CD8-positive, alpha-beta memory T cell (primary cell): ENCODE data around the gene SIGLEC1. TPM values are rescaled to one million over a fixed set of nuclear protein-coding genes. Genes with fewer than 3 reads are reported as not detected.
A peak's percentile ranks its signal among the peaks of the same experiment; 100 is the strongest.

ENCODE experiments used
- CTCF ChIA-PET: fragments of 350-600 bp; sonication (Branson Sonifier 250); formaldehyde crosslinking; loops from one replicate; lab custom pipeline; 2021; ENCODE audit warnings: antibody characterized with exemption; lab: Charles Lee
- POLR2A ChIA-PET: fragments of 350-600 bp; sonication (Branson Sonifier 250); formaldehyde crosslinking; loops from one replicate; lab custom pipeline; 2021; ENCODE audit warnings: antibody characterized with exemption; lab: Charles Lee
- DNase-seq, 5 donors: peaks; one replicate each; pipeline versions ENCODE4 v3.0.0 to v3.0.0-alpha.2; 2020 to 2022; ENCODE audit warnings: mixed read lengths in 1 of 5
- H3K27ac ChIP-seq: one replicate; pipeline ENCODE4 v1.7.0; 2013; ENCODE audit warnings: low read depth, mild to moderate bottlenecking, low read length, moderate library complexity
- H3K27me3 ChIP-seq: 2 replicates; pipeline ENCODE4 v1.7.0; 2013; ENCODE audit warnings: low read length, mild to moderate bottlenecking; ENCODE audit not compliant: insufficient read depth, poor library complexity, severe bottlenecking
- H3K36me3 ChIP-seq: 2 replicates; pipeline ENCODE4 v1.7.0; 2013; ENCODE audit warnings: mild to moderate bottlenecking, low read length, moderate library complexity; ENCODE audit not compliant: insufficient read depth
- H3K4me1 ChIP-seq: 2 replicates; pipeline ENCODE4 v1.7.0; 2013; ENCODE audit warnings: mild to moderate bottlenecking, low read length, moderate library complexity; ENCODE audit not compliant: insufficient read depth
- H3K4me3 ChIP-seq: 2 replicates; pipeline ENCODE4 v1.7.0; 2013; ENCODE audit warnings: mild to moderate bottlenecking, low read length
- H3K9me3 ChIP-seq: 2 replicates; pipeline ENCODE4 v1.7.0; 2013; ENCODE audit warnings: mild to moderate bottlenecking, low read length
- H3K27ac Mint-ChIP-seq, 8 donors: one replicate each; pipeline ENCODE4 v1.8.0; 2020 to 2021; ENCODE audit warnings: mixed read lengths in 8 of 8, mild to moderate bottlenecking in 6 of 8, inconsistent platforms in 3 of 8, moderate library complexity in 3 of 8
- H3K27me3 Mint-ChIP-seq, 2 donors: one replicate each; pipeline ENCODE4 v1.8.0; 2020 to 2021; ENCODE audit warnings: mixed read lengths in 2 of 2, mild to moderate bottlenecking in 1 of 2, moderate library complexity in 1 of 2
- H3K36me3 Mint-ChIP-seq, 3 donors: one replicate each; pipeline ENCODE4 v1.8.0; 2020 to 2021; ENCODE audit warnings: mixed read lengths in 3 of 3, inconsistent platforms in 1 of 3, mild to moderate bottlenecking in 1 of 3
- H3K4me1 Mint-ChIP-seq, 3 donors: one replicate each; pipeline ENCODE4 v1.8.0; 2020 to 2021; ENCODE audit warnings: mixed read lengths in 3 of 3, inconsistent platforms in 1 of 3, mild to moderate bottlenecking in 1 of 3
- H3K4me3 Mint-ChIP-seq, 7 donors: one replicate each; pipeline ENCODE4 v1.8.0; 2020 to 2021; ENCODE audit warnings: mixed read lengths in 7 of 7, mild to moderate bottlenecking in 6 of 7, moderate library complexity in 4 of 7, inconsistent platforms in 2 of 7
- H3K9me3 Mint-ChIP-seq, 5 donors: one replicate each; pipeline ENCODE4 v1.8.0; 2020 to 2022; ENCODE audit warnings: mixed read lengths in 5 of 5, mild to moderate bottlenecking in 3 of 5, moderate library complexity in 2 of 5, inconsistent platforms in 1 of 5
- polyA plus RNA-seq: library from polyadenylated mRNA; unstranded; fragments of 300-500 nt; fragmentation: Illumina TruSeq; gene quantifications from one replicate; pipeline ENCODE4 v1.2.3, GENCODE V29; 2021
- total RNA-seq, 2 experiments: library from RNA; stranded (reverse); gene quantifications; one replicate each; pipeline ENCODE4 v1.2.3, GENCODE V29; 2021

Gene SIGLEC1
- total and polyA plus RNA-seq, 3 experiments from 2014 or later: 0.18 to 0.24 TPM; not detected in 1

- H3K9me3 ChIP-seq: no peaks in the 10 kb centered on the region
- CTCF ChIA-PET: no interaction called here
- H3K27me3 Mint-ChIP-seq: peaks cover 46 to 59% of the 10 kb centered on the region in 2 donors
Measured at GRCh38 chr20:3670945-3671344, 41.5 kb downstream of the SIGLEC1 start.

GRCh38 chr20:3670511-3670910 lies 41.9 kb downstream of the SIGLEC1 start:
- peaks cover 0 to 2% (median 0%) of the 10 kb centered on the region in 5 donors for H3K9me3 Mint-ChIP-seq
- ChIA-PET CTCF (no interaction called here), POLR2A (no interaction called here)
- peak overlapping the region in 1 of 7 donors; percentile 61 for H3K4me3 Mint-ChIP-seq
- H3K4me1 Mint-ChIP-seq: peaks cover 18 to 41% (median 27%) of the 10 kb centered on the region in 3 donors
- H3K27ac ChIP-seq: no peak overlapping the region
- peaks cover 46 to 55% of the 10 kb centered on the region in 2 donors for H3K27me3 Mint-ChIP-seq
- H3K27ac Mint-ChIP-seq: peak overlapping the region in 1 of 8 donors; percentile 63
- no peak overlapping the region for H3K4me3 ChIP-seq
- H3K27me3 ChIP-seq: peaks cover 11% of the 10 kb centered on the region
- peaks cover 9% of the 10 kb centered on the region for H3K4me1 ChIP-seq
- H3K9me3 ChIP-seq: no peaks in the 10 kb centered on the region
- no peak for DNase-seq
- H3K36me3 Mint-ChIP-seq: no peaks in the 10 kb centered on the region
- H3K36me3 ChIP-seq: no peaks in the 10 kb centered on the region

More at GRCh38 chr20:3670945-3671344, 41.5 kb downstream of the SIGLEC1 start:
- Mint-ChIP-seq H3K4me3 (no peak overlapping the region), H3K27ac (no peak overlapping the region), H3K4me1 (peaks cover 14 to 37% (median 23%) of the 10 kb centered on the region in 3 donors), H3K9me3 (peaks cover 0 to 2% (median 0%) of the 10 kb centered on the region in 5 donors), H3K36me3 (no peaks in the 10 kb centered on the region)
- POLR2A ChIA-PET: no interaction called here
- H3K27me3 ChIP-seq: peaks cover 11% of the 10 kb centered on the region
- H3K4me1 ChIP-seq: peaks cover 6% of the 10 kb centered on the region
- no peaks in the 10 kb centered on the region for H3K36me3 ChIP-seq
- no peak overlapping the region for H3K27ac ChIP-seq
- no peak for DNase-seq
- no peak overlapping the region for H3K4me3 ChIP-seq

- DNase-seq: no peak
- H3K4me1 Mint-ChIP-seq: peaks cover 25 to 48% (median 32%) of the 10 kb centered on the region in 3 donors
- Histone ChIP-seq H3K36me3 (no peaks in the 10 kb centered on the region), H3K9me3 (no peaks in the 10 kb centered on the region), H3K4me3 (no peak overlapping the region), H3K4me1 (peaks cover 16% of the 10 kb centered on the region), H3K27ac (no peak overlapping the region), H3K27me3 (peaks cover 11% of the 10 kb centered on the region)
- peaks cover 0 to 2% (median 0%) of the 10 kb centered on the region in 5 donors for H3K9me3 Mint-ChIP-seq
- no peaks in the 10 kb centered on the region for H3K36me3 Mint-ChIP-seq
- peaks cover 47 to 49% of the 10 kb centered on the region in 2 donors for H3K27me3 Mint-ChIP-seq
- H3K27ac Mint-ChIP-seq: peak overlapping the region in 1 of 8 donors; percentile 3
- ChIA-PET POLR2A (no interaction called here), CTCF (interaction anchor here (0.7 kb wide), 1 partner anchor 1278 kb away, joined by 3 read pairs; no protein-coding TSS in a partner anchor)
- no peak overlapping the region for H3K4me3 Mint-ChIP-seq
Measured at GRCh38 chr20:3669710-3670367, 42.6 kb downstream of the SIGLEC1 start.

DNA sequence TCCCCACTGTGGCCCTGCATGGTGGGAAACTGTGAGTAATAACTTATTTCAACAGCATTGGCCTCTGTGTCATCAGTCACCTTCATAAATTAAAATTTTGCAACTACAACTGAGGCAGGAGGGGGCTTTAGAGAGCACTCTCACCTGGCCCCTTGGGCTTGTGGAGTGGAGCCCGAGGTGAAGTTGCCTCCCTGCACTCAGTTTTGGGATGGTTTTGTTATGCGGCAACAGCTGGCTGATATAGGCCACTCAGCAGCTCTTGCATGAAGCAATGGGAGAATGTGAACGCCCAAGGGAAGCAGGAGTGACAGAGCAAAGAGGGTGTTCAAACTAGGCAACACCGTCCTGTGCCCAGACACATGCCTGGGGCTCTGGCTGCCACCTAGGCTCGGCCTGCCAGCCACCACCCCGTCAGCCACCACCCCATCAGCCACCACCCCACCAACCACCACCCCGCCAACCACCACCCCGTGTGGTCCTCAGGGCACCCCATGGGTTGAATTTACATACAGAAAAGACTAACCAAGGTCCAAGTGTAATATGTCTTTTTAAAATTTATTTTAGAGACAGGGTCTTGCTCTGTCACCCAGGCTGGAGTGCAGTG lies 44.9 kb downstream of the SIGLEC1 start:
- Mint-ChIP-seq H3K9me3 (no peaks in the 10 kb centered on the region), H3K4me1 (peaks cover 31 to 41% (median 35%) of the 10 kb centered on the region in 3 donors), H3K27me3 (peaks cover 46 to 49% of the 10 kb centered on the region in 2 donors), H3K27ac (peak overlapping the region in 5 of 8 donors; percentile 7 to 86 (median 33)), H3K36me3 (no peaks in the 10 kb centered on the region), H3K4me3 (peak overlapping the region in 4 of 7 donors; percentile 46 to 87 (median 74))
- H3K27me3 ChIP-seq: peaks cover 19% of the 10 kb centered on the region
- H3K36me3 ChIP-seq: no peaks in the 10 kb centered on the region
- CTCF ChIA-PET: interaction anchor here (1.7 to 2.4 kb wide), 2 partner anchors 9 kb away, joined by 4 to 10 read pairs; no protein-coding TSS in a partner anchor
- peaks cover 16% of the 10 kb centered on the region for H3K4me1 ChIP-seq
- DNase-seq: no peak
- H3K27ac ChIP-seq: no peak overlapping the region
- no peak overlapping the region for H3K4me3 ChIP-seq
- H3K9me3 ChIP-seq: no peaks in the 10 kb centered on the region
- POLR2A ChIA-PET: no interaction called here

GRCh38 chr20:3663858-3664257 lies 48.5 kb downstream of the SIGLEC1 start:
- H3K4me3 Mint-ChIP-seq: no peak overlapping the region
- ChIA-PET POLR2A (no interaction called here), CTCF (no interaction called here)
- H3K27ac ChIP-seq: no peak overlapping the region
- DNase-seq: no peak
- H3K27me3 Mint-ChIP-seq: peaks cover 40 to 41% of the 10 kb centered on the region in 2 donors
- H3K4me1 ChIP-seq: peaks cover 16% of the 10 kb centered on the region
- no peaks in the 10 kb centered on the region for H3K9me3 Mint-ChIP-seq
- H3K27me3 ChIP-seq: peaks cover 29% of the 10 kb centered on the region
- H3K4me1 Mint-ChIP-seq: peaks cover 36 to 46% (median 38%) of the 10 kb centered on the region in 3 donors
- H3K27ac Mint-ChIP-seq: peak overlapping the region in 1 of 8 donors; percentile 7
- no peaks in the 10 kb centered on the region for H3K36me3 ChIP-seq
- H3K4me3 ChIP-seq: no peak overlapping the region
- no peaks in the 10 kb centered on the region for H3K36me3 Mint-ChIP-seq
- no peaks in the 10 kb centered on the region for H3K9me3 ChIP-seq

- Histone ChIP-seq H3K36me3 (no peaks in the 10 kb centered on the region), H3K27me3 (peaks cover 29% of the 10 kb centered on the region), H3K4me1 (peaks cover 16% of the 10 kb centered on the region), H3K4me3 (no peak within 1 kb of the TSS), H3K27ac (no peak within 1 kb of the TSS), H3K9me3 (no peaks in the 10 kb centered on the region)
- CTCF ChIA-PET: interaction anchor here (1.6 kb wide), 1 partner anchor 13 kb away, joined by 4 read pairs; no protein-coding TSS in a partner anchor
- no peaks in the 10 kb centered on the region for H3K36me3 Mint-ChIP-seq
- POLR2A ChIA-PET: no interaction called here
- H3K27ac Mint-ChIP-seq: peak within 1 kb of the TSS in 2 of 8 donors; percentile 7 to 15
- H3K4me1 Mint-ChIP-seq: peaks cover 38 to 47% (median 41%) of the 10 kb centered on the region in 3 donors
- peaks cover 38 to 39% of the 10 kb centered on the region in 2 donors for H3K27me3 Mint-ChIP-seq
- no peak within 1 kb of the TSS for H3K4me3 Mint-ChIP-seq
- no peak for DNase-seq
- no peaks in the 10 kb centered on the region for H3K9me3 Mint-ChIP-seq
Measured at GRCh38 chr20:3663031-3663701, 49.2 kb downstream of the SIGLEC1 start, which contains the start of gene GFRA4. TSS of gene GFRA4 (minus strand) at chr20:3663399. CDS start at chr20:3663399, 0 bp downstream.
